SKM-1 treated with dmso at 0.1 percent for 144 hours (cell line): ENCODE data around the gene AMPH.
A peak's percentile ranks its signal among the peaks of the same experiment; 100 is the strongest.
"Not testable (repeated sequence)": the region's sequence is repeated elsewhere in the genome, so short reads cannot be mapped to it uniquely, and the experiment has no call there.

Experiments used
- DNase-seq: peaks from one replicate; lab custom pipeline; 2025; ENCODE audit not compliant: unreplicated experiment; lab: John Stamatoyannopoulos, UW

The AMPH gene

DNA sequence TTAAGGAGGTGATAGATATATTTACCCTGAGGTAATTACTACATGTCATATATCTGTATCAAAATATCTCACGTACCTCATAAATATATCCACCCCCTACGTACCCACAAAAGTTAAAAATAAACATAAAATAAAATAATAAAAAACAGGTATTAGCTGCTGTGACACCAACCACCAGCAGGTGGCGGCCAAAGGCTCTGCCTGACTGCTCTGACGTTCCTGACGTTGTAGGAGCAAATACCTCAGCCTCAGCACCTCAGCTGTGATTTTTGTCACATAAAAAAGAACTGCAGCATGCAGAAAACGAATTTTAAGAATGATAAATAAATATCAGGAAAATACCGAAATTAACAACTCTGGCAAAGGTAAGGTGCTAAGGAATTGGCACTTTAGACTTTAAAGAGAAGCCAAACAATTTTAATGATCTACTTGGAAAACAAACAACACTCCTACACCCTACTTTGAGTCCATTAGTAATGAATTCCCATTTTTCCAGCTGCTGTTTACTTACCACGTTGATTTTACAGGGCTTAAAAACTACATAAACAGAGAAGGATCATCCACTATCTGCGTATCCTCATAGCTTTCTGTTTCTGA is 232.3 kb downstream of the AMPH start:
- peak; percentile 3 for DNase-seq

GRCh38 chr7:38396852-38397251 is 234.3 kb downstream of the AMPH start:
- DNase-seq, result no peak

DNA sequence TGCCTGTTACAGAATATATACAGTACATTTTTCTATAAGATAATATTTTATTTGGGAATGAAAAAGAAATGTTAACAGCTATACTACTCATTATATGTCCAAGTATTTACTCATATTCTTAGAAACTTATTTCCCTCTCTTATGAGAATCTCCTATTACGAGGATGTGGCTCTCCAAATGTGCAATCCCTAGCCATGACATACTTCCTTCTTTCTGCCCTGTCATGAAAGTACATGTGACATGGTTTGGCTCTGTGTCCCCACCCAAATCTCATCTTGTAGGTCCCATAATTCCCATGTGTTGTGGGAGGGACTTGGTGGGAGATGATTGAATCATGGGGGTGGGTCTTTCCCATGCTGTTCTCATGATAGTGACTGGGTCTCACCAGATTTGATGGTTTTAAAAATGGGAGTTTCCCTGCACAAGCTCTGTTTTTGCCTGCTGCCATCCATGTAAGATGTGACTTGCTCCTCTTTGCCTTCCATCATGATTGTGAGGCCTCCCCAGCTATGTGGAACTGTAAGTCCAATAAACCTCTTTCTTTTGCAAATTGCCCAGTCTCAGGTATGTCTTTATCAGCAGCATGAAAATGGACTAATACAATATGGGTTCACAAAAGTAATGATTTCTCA is 235.1 kb downstream of the AMPH start:
- DNase-seq, result not testable (repeated sequence)

DNA sequence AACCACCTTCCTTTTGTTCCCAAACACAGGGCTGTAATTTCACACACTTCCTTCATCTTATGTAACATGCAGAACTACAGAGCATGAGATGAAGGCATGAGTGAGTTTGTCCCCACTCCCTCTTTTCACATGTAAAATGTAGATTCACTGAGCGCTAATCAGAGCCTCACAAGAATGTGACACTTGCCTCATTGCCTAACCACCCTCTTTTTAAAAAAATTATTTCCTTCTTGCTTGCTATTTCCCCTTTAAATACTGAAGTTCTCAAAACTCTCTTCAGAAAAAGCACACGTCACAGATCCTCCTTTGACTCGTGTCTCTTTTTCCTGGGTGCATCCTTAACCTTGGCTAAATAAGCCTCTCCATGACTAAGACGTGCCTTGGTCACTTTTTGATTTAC is 236.5 kb downstream of the AMPH start:
- no peak for DNase-seq

GRCh38 chr7:38393874-38394273 is 237.3 kb downstream of the AMPH start:
- no peak for DNase-seq

DNA sequence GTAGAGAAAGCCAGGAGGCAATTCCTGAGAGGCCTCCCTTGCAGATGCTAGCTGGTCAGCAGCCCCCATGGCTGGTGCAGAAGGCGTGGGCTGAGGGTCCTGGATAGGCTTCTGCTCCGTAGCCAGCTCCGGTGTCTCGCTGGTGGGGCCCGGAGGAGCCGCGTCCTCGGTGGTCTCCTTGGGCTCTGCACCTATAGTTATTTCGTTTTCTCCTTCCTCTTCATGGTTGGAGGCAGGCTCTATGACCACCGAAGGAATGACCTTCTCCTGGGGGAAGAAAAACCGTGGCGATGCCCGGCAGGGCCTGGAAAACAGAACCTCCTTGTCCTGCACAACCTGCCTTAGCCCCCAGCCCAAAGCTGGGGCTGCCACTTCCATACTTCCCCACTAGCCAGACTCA is 239.4 kb downstream of the AMPH start:
- DNase-seq, result no peak

- DNase-seq, result no peak
Measured at GRCh38 chr7:38385682-38386081, 245.5 kb downstream of the AMPH start.

DNA sequence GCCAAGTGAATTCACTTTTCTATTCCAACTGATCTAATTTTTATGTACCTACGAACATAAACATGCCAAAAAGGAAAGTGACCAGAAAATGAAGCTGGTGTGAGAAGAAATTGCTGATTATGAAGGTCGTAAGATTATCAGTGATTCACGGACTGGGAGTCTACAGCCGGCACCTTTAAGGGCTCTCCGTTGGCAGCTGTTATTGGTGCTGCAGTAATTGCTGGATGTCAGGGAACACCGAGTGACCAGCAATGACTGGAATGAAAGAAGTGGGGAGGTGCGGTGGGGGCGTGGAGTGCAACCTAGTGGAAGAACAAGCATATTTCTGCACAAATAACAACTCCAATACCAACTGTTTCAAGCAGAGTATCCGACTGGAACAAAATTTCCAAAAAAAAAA is 247.9 kb downstream of the AMPH start:
- DNase-seq, result no peak

DNA sequence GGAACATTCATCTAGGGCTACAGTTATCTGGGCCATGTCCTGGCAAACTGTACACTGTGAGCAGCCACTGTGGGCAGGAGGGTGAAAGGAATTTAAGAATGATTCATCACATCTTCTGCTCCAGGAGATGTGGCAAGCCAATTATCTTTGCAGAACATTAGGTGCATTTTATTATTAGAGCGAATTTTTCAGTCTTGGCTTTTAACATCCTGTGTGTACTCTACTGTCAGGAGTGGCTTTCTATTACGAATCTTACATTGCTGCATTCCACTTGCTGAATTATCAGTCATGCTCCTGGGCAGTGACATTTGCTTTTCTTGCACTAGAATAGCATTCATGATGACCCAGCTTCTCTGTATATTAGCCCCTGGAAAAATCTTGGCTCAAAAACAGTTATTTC is 248.5 kb downstream of the AMPH start:
- DNase-seq, result no peak

DNA sequence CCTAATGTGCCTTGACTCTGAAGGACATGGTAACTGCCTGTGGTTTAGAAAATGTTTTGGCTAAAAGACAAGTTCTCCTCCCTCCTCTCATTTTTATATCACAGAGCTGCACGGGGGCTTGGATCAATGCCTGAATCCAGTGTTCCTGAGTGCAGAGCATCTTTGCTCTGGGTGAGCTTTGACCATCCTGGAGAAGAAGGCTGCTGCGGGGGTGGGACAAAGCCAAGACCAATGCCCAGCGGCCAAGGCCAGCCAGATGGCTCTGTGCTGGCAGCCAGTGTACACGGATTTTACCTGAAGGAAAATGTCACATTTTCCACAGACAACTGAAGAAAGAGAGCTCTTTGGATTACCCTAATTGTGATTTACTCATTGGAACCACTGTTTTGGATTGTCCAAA is 255.7 kb downstream of the AMPH start:
- no peak for DNase-seq

- DNase-seq, result peak; percentile 36
Measured at GRCh38 chr7:38374507-38374906, 256.7 kb downstream of the AMPH start.

DNA sequence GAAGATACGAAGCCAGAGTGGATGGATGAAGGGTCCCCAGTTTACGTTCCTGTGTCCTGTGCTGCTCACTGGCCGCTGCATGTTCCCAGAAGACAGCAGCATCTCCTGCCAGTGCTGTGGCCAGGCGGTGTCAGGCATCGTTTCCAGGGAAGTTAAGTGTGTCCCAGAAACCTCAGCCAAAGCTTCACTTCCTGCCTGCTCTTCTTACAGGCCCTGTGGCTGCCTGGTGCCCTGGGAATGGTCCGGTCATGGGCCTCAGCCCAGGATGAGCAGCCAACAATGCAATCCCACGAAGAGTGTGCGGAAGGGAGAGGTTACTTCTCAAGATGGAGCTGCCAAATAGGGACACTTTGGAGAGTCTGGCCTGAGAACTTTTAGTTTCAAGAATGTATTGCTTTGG is 258.0 kb downstream of the AMPH start:
- DNase-seq, result no peak

DNA sequence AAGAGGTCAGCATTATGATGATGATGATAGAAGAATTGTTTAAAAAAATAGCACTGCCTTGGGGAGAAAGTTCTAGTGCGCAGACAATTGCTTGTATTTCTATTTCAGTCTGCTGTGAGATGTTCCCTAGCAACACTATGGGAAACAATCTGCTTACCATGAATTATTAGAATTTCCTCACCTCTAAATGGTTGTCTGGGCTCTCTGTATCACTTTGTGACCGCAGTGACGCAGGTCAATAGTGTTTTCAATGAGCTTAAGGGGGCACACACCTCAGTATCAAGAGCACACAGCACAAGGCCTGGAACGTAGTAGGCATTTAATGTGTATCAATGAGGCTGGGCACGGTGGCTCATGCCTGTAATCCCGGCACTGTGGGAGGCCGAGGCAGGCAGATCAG is 258.9 kb downstream of the AMPH start:
- DNase-seq, result no peak

- peak; percentile 90 for DNase-seq
Measured at GRCh38 chr7:38369816-38370493, 261.2 kb downstream of the AMPH start.

- peak; percentile 71 for DNase-seq
Measured at GRCh38 chr7:38368191-38368605, 263.0 kb downstream of the AMPH start.

GRCh38 chr7:38367301-38367890 is 263.8 kb downstream of the AMPH start:
- DNase-seq, result no peak

DNA sequence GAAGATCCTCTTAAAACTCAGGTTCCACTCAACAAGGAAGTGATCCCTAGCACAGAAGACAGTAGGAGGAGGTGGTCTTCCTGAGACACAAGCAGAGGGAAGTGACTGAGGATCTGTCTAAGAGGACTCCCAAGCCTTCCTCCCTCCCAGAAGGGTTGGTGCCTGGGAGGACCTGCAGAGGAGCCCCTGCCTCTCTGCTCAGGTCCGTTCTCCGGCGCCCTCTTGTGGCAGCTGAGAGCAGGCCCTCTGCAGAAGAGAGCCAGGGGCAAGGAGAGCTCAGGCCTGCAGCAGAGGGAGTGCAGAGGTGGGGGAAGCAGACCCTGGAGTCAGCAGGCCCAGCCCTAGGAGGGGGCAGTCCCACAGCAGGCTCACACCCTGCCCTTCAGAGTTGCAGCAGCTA is 267.8 kb downstream of the AMPH start:
- DNase-seq, result peak; percentile 29

DNA sequence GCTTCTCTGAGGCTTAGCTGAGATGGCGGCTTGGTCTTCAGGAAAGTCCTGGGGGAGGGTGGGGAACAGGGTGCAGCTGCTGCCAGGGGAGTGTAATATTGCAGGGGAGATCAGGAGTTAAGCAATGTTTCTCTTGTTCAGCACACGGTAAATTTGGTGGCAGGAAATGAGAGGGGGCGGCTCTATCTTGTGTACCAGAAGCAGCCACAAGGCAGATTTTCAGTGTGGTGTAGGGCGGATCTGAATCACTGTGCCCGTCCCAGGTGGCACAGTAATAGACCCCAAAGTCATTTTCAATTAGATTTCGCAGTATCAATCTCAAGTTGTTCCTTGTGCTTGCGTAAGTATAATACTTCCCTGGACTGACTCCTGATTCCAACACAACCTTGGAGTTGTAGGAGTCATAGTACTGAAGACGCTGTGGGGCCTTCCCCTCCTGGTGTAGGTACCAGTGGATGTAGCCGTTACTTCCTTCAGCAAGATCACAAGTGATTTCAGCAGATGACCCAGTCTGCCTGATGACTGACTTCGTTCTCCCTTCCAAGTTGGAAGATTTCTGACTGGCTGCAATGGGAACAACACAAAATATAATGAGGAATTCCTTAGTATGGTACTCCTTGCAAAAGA is 268.4 kb downstream of the AMPH start:
- DNase-seq, result not testable (repeated sequence)

- no peak for DNase-seq
Measured at GRCh38 chr7:38360776-38361175, 270.4 kb downstream of the AMPH start.

- DNase-seq, result peak; percentile 58
Measured at GRCh38 chr7:38359071-38359601, 272.0 kb downstream of the AMPH start.

DNA sequence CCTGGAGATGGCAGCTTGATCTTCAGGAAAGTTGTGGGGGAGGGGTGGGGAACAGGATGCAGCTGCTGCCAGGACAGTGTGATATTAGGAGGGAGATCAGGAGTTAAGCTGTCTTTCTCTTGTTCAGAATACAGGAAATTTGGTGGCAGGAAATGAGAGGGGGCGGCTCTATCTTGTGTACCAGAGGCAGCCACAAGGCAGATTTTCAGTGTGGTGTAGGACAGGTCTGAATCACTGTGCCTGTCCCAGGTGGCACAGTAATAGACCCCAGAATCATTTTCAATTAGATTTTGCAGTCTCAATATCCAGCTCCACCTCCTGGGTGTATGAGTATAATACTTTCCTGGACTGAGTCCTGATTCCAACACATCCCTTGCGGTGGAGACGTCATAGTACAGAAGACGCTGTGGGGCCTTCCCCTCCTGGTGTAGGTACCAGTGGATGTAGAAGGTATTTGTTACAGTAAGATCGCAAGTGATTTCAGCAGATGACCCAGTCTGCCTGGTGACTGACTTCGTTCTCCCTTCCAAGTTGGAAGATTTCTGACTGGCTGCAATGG is 272.8 kb downstream of the AMPH start:
- DNase-seq, result not testable (repeated sequence)
